Loucy (cell line): Measurements from ENCODE around the gene LUC7L2.

Source experiments
- H2AFZ ChIP-seq: fragments of 200-600 bp; sonication (generic); 2 replicates; pipeline ENCODE4 v1.6.0; 2016; ENCODE audit warnings: antibody characterized with exemption, mild to moderate bottlenecking, low read length, moderate library complexity
- H3F3A ChIP-seq: fragments of 200-600 bp; 2 replicates; pipeline ENCODE4 v1.6.0; 2016; ENCODE audit warnings: antibody characterized with exemption, low read depth, mild to moderate bottlenecking
- H3K27me3 ChIP-seq: fragments of 200-600 bp; sonication (generic); 2 replicates; pipeline ENCODE4 v1.6.1; 2014; ENCODE audit warnings: low read length, mild to moderate bottlenecking; ENCODE audit not compliant: insufficient read depth, poor library complexity, severe bottlenecking
- H3K36me3 ChIP-seq: fragments of 200-600 bp; sonication (generic); 2 replicates; pipeline ENCODE4 v1.6.1; 2016; ENCODE audit warnings: low read length; ENCODE audit not compliant: insufficient read depth
- H3K4me1 ChIP-seq: fragments of 200-600 bp; sonication (generic); 2 replicates; pipeline ENCODE4 v1.5.1; 2014; ENCODE audit warnings: low read length, mild to moderate bottlenecking; ENCODE audit not compliant: insufficient read depth, poor library complexity, severe bottlenecking
- H3K4me2 ChIP-seq: fragments of 200-600 bp; sonication (generic); 2 replicates; pipeline ENCODE4 v1.6.0; 2014; ENCODE audit warnings: antibody characterized with exemption, low read length, low read depth, mild to moderate bottlenecking; ENCODE audit not compliant: poor library complexity, severe bottlenecking
- H3K4me3 ChIP-seq: fragments of 200-600 bp; sonication (generic); 2 replicates; pipeline ENCODE4 v1.5.1; 2014; ENCODE audit warnings: low read length, mild to moderate bottlenecking, mixed read lengths; ENCODE audit not compliant: poor library complexity, severe bottlenecking
- H3K79me2 ChIP-seq: fragments of 200-600 bp; sonication (generic); 2 replicates; pipeline ENCODE4 v1.6.1; 2014; ENCODE audit warnings: low read length; ENCODE audit not compliant: insufficient read depth
- H3K9ac ChIP-seq: fragments of 200-600 bp; sonication (generic); 2 replicates; pipeline ENCODE4 v1.6.0; 2014; ENCODE audit warnings: mild to moderate bottlenecking, low read depth, low read length, moderate library complexity; ENCODE audit not compliant: poor library complexity, severe bottlenecking
- H3K9me2 ChIP-seq: fragments of 200-600 bp; sonication (generic); replicated peaks from 2 replicates; pipeline ENCODE4 v1.6.1; 2016; ENCODE audit warnings: low read depth, low read length, mixed read lengths
- H3K9me3 ChIP-seq: fragments of 200-600 bp; sonication (generic); 2 replicates; pipeline ENCODE4 v1.6.1; 2014; ENCODE audit warnings: mild to moderate bottlenecking, antibody characterized with exemption, low read length, low read depth; ENCODE audit not compliant: insufficient read depth
- H4K20me1 ChIP-seq: fragments of 200-600 bp; sonication (generic); 2 replicates; pipeline ENCODE4 v1.6.0; 2014; ENCODE audit warnings: antibody characterized with exemption, low read length, mild to moderate bottlenecking; ENCODE audit not compliant: insufficient read depth, poor library complexity, severe bottlenecking
- EZH2phosphoT487 ChIP-seq: fragments of 200-600 bp; IDR thresholded peaks from 2 replicates; pipeline ENCODE4 v1.6.1; 2018; ENCODE audit warnings: antibody characterized with exemption, mild to moderate bottlenecking, moderate library complexity, borderline replicate concordance
- TF ChIP-seq, protein P1 (sequence below): fragments of 200-600 bp; sonication (generic); conservative IDR thresholded peaks from 2 replicates; pipeline ENCODE4 v1.5.1; 2014; ENCODE audit warnings: mild to moderate bottlenecking, antibody characterized with exemption, low read length

Gene LUC7L2

DNA sequence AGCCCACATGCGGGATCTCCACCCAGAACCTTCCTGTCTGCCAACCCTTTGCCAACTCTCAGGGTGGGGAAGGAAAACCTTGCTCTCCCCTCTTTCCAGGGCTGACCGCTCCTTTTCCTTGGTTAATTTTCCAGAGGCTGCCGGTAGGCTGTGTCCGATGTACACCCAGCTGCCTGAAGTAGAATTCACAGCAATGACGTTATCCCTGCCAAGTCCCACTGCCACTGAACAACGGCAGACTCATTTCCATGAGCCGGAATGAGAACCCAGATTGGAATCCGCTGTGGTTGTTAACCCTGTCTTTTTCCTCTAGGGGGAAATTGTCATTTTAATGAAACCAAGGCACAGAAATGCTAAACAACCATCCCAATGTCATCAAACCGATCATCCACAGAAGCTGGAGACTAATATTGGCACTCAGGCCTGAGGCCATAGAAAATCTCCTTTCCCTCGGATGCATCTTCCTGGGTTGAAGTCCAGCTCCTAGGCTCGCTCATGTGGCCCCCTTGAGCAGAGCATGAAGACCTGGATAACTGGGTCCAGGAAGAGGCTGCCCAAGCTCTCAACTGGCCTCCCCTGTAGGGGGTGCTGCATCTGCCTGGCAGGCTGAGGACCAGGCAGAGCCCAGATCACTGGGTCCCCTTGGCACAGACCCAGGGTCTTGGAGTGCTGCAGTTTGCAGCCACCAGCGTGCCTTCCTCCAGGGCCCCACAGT is 93.4 kb downstream of the LUC7L2 start:
- H3K4me3 ChIP-seq = no peak overlapping the region
- no peaks in the 10 kb centered on the region for H3K79me2 ChIP-seq
- no peaks in the 10 kb centered on the region for H3F3A ChIP-seq
- no peaks in the 10 kb centered on the region for H3K9me3 ChIP-seq
- no peak overlapping the region for H3K9ac ChIP-seq
- no peaks in the 10 kb centered on the region for H3K4me1 ChIP-seq
- no peaks in the 10 kb centered on the region for H3K36me3 ChIP-seq
- H3K27me3 ChIP-seq = no peaks in the 10 kb centered on the region
- no peak overlapping the region for H2AFZ ChIP-seq
- H3K4me2 ChIP-seq = no peak overlapping the region
- TF ChIP-seq, protein P1, sequence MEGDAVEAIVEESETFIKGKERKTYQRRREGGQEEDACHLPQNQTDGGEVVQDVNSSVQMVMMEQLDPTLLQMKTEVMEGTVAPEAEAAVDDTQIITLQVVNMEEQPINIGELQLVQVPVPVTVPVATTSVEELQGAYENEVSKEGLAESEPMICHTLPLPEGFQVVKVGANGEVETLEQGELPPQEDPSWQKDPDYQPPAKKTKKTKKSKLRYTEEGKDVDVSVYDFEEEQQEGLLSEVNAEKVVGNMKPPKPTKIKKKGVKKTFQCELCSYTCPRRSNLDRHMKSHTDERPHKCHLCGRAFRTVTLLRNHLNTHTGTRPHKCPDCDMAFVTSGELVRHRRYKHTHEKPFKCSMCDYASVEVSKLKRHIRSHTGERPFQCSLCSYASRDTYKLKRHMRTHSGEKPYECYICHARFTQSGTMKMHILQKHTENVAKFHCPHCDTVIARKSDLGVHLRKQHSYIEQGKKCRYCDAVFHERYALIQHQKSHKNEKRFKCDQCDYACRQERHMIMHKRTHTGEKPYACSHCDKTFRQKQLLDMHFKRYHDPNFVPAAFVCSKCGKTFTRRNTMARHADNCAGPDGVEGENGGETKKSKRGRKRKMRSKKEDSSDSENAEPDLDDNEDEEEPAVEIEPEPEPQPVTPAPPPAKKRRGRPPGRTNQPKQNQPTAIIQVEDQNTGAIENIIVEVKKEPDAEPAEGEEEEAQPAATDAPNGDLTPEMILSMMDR = peak; percentile 42
- TF ChIP-seq EZH2phosphoT487 = no peak
- H3K9me2 ChIP-seq = no peaks in the 10 kb centered on the region
- no peaks in the 10 kb centered on the region for H4K20me1 ChIP-seq

DNA sequence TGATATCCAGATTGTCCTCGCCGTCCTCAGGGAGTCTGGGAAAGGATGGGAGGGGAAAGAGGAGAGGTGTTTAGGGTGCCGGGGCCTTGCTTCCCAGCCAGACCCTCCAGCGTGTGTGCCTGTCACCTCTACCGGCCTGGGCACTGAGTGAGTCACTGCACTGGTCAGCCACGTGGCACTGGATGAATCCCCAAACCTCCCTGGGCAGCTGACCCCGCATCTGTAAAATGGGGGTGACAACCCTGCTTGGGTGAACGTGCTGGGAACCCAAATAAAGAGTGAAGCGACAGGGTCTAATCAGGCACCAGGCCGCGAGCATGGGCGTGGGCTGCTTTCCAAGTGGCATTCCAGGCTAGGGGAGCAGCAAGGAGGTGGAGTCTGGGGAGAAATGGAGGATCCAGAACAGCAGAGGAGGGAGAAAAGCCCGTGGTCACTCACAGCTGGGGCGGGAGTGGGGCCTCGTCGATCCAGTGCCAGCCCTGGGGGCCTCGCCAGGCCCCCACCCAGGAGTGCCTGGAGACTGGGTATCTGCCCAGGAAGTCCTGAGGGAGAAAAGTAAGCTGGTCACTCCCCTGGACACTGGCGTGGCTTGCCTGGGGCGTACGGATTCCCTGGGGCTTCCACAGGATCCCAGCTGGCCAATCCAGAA is 94.1 kb downstream of the LUC7L2 start:
- Histone ChIP-seq H3K4me3 (no peak overlapping the region), H3K4me2 (no peak overlapping the region), H3K4me1 (no peaks in the 10 kb centered on the region), H3F3A (no peaks in the 10 kb centered on the region), H3K27me3 (no peaks in the 10 kb centered on the region), H3K9ac (no peak overlapping the region), H3K9me2 (no peaks in the 10 kb centered on the region), H3K79me2 (no peaks in the 10 kb centered on the region), H2AFZ (no peak overlapping the region), H3K9me3 (no peaks in the 10 kb centered on the region), H4K20me1 (no peaks in the 10 kb centered on the region), H3K36me3 (no peaks in the 10 kb centered on the region)
- no peak for TF ChIP-seq EZH2phosphoT487
- TF ChIP-seq, protein P1 = no peak

DNA sequence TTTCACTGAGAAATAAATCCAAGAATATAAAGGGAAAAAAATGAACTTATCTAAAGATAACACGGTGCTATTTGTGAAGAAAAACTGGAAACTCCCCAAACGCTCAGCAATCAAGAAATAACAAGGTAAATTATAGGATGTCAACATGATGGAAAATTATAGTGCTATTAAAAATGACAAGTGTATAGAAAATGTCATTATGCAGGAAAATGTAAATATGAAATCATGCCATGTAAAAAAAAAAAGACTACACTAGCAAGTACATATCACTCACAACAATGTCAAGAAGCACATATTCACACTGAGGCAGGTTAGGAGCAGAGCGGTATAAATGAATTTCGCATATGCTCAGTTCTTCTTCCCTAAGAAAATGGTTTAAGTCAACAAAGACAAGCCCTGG is 96.1 kb downstream of the LUC7L2 start:
- Histone ChIP-seq H3K4me1 (peaks cover 4% of the 10 kb centered on the region), H3K4me3 (no peak overlapping the region), H3F3A (no peaks in the 10 kb centered on the region), H3K9me3 (no peaks in the 10 kb centered on the region), H2AFZ (no peak overlapping the region), H3K79me2 (no peaks in the 10 kb centered on the region), H3K9ac (no peak overlapping the region), H4K20me1 (no peaks in the 10 kb centered on the region), H3K36me3 (no peaks in the 10 kb centered on the region), H3K9me2 (no peaks in the 10 kb centered on the region), H3K4me2 (no peak overlapping the region), H3K27me3 (no peaks in the 10 kb centered on the region)
- no peak for TF ChIP-seq EZH2phosphoT487
- TF ChIP-seq, protein P1 = no peak
